Measurements from ENCODE around the gene RABAC1.

- TF ChIP-seq CTCF (conservative IDR thresholded peaks at IDR 0.05; ENCODE audit: low read depth, low read length) (no peak), CEBPB (IDR thresholded peaks at IDR 0.05; ENCODE audit: low read depth, low read length) (no peak), POLR2A (IDR thresholded peaks at IDR 0.05; ENCODE audit: low read depth, low read length) (no peak)
Observed at GRCh38 chr19:41937525-41938468, 21.3 kb downstream of the RABAC1 start.

Measured in IMR-90 (cell line).